Hematopoietic multipotent progenitor cell treated with erythropoietin and hydrocortisone succinate and interleukin-3 and kit ligand, for 8 days (in vitro differentiated cells): Measurements from ENCODE around the gene TGFB1.
"Not testable (repeated sequence)": the region's sequence is repeated elsewhere in the genome, so short reads cannot be mapped to it uniquely, and the experiment has no call there.

Experiments
- DNase-seq: peaks from one replicate; pipeline ENCODE4 v3.0.0-alpha.2; 2015

Gene TGFB1

DNA sequence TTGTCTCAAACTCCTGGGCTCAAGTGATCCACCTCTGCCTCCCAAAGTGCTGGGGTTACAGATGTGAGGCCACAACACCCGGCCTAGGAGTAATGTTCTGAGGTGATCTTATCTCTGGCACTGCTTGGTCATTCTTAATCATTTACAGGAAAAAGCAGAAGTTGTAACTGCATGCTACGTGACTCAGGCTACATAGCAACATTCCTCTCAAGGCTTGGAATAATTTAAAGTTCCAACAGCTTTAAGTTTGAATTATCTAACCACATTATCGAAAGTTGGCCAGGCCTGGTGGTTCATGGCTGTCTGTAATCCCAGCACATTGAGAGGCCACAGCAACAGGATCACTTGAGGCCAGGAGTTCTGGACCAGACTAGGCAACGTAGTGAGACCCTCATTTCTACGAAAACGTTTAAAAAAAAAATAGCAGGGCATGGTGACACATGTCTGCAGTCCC lies 14.2 kb upstream of the TGFB1 start:
- peak; percentile 80 for DNase-seq

DNA sequence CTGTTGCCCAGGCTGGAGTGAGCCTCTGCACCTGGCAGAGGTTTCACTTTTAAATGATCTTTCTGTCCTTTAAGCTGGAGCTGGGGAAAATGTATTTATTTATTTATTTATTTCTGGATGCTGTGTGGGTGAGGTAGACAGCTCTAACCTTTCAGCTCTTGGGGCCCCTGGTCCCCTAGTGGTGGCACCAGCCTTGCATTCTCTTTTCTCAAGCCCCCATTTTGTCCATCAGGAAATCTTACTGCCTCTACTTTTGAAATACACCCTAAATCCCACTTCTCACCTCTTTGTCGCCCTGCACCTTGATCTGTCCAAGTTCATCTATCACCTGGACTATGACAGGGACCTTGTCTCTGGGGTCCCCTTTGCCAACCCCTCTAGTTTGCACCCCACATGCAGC lies 12.4 kb upstream of the TGFB1 start:
- DNase-seq: peak; percentile 71

DNA sequence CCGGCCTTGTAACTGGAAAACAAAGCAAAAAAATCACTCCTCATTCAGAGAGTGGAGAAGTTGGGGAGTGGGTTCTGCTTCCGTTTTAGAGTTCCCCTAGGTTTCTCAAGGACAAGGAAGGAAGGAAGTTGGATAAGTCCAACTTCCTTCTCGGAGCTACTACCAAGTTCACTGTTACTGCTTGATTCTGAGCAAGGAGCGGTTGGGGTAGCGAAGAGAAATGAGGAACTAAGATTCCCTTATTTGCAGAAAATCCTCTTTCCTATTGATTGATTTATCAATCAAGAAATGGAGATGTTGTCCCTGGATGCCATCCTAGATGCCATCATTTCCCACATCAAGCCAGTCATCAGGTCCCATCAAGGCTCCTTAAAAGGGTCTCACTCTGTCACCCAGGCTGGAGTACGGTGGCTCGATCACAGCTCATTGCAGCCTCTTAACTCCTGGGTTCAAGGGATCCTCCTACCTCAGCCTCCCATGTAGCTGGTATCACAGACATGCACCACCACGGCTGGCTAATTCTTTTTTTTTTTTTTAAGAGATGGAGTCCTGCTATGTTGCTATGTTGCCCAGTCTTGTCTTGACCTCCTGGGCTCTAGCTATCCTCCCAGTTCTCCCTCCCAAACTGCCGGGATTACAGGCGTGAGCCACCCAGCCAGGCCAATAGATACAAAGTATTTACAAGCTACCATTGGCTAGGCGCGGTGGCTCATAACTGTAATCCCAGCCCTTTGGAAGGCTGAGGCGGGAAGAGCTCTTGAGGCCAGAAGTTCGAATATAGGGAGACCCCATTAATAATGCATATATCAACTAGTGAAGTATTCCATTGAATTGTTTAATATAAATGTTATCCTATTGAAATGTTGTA lies 11.0 kb upstream of the TGFB1 start:
- no peak for DNase-seq

DNA sequence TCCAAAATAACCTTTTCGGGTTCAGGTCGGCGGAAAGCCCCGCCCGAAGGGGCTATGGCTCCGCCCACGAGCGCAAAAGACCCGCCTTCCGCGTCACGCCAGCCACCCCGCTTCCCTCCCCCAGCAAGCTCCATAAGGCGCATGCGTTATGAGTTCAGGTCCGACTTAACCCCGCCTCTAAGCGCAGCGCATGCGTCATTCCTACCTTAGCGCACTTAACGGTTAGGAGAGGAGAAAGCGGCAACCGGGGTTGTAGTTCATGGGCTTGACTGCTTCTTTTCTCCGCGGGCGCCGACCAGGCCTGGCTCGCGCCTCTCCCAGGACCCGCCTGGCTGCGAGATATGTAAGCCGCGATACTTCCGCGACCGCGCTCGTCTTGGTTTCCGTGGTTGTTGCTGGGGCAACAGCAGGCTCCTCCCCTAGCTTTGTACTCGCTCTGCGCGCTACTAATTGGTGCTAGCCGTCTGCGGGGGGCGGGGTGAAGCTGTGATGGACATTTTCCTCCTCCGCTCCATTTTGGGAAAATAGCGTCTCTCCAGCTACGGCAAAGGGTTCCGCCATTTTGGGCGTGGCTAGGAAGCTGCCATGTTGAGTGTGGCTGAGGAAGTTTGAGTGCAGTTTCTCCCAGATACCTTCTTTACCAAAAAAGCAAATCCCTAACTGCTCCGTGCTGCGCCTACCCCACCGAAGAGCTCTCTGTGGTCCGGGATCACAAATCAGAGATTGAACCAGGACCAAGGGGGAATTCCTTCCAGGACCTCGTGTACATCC lies 10.2 kb upstream of the TGFB1 start, which contains the start of gene B9D2:
Gene B9D2 (minus strand): TSS at position 397 of the 771 bp plus-strand sequence. CDS start 630 bp downstream, outside the sequence.
- DNase-seq: peak; percentile 98

DNA sequence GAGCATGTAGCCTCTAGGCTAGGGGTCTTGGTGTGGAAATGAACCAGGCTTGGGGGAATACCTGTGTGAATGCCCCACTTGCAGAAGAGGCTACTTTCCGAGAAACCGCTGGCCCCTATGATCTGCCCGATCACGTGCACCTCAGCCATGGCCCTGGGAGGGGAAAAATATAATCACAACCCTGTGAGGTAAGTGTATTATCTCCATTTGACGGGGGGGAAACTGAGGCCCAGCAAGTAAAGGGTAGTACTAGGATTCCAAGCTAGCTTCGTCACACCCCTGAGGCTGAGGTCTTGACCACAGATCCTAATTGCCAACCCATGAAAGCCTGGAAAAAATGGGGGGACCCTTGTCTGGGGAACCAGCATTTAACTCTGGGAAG lies 9.6 kb upstream of the TGFB1 start:
- no peak for DNase-seq

DNA sequence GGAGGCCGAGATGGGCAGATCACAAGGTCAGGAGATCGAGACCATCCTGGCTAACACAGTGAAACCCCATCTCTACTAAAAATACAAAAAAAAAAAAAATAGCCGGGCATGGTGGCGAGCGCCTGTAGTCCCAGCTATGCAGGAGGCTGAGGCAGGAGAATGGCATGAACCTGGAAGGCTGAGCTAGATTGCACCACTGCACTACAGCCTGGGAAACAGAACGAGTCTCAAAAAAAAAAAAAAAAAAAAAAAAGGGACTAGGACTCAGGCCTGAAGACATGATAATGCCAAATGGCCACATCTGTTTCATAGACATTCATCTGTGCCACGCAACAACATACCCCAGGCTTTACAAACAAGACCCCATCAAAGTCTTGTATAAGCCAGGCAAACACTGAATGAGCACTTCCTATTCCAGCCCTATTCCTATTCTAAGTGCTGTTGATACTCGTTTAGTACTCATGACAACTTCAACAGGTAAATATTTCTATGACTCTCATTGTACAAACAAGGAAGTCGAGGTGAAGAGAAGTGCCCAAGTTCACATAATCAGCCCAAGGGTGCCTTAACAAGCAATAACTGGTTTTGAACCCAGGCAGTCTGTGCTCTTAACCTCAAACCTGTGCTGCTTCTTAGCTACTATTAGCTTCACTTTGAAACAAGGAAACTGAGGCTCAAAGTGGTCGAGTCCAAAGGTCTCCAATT lies 8.6 kb upstream of the TGFB1 start:
- DNase-seq: no peak

DNA sequence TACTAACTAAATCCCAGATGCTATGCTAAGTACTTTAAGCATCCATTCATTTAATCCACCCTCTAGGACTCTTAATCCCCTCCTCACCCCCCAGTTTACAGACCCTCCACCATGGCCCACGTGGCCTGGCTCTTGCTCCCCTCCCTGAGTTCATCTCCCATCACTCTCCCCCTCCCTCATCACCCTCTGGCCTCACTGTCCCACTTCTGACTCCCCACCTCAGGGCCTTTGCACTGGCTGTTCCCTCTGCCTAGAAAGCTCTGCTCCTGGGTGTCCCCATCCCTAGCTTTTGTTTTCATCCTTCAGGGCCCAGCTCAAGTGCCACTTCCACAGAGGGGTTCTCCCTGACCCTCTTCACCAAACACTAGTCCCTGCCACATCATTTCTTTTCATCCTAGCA lies 6.0 kb upstream of the TGFB1 start:
- DNase-seq: no peak

DNA sequence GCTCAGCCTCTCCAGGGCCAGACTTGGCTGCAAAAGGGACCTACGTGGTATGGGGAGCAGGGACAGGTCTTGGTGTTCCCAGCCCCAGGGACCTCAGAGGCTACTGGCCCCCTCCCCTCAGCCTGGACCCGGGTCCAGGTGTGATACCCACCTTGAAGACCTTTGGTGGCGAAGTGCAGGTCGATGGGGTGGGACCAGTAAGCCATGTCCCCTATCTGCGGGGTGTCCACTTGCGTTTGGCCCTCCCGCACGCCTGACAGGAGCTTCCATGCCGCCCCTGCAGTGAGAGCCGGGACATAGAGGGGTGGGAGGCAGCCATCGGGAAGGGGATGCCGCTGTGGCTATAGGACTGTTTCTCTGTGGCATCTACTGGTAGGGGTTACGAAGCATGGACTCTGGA lies 4.0 kb upstream of the TGFB1 start:
- no peak for DNase-seq

DNA sequence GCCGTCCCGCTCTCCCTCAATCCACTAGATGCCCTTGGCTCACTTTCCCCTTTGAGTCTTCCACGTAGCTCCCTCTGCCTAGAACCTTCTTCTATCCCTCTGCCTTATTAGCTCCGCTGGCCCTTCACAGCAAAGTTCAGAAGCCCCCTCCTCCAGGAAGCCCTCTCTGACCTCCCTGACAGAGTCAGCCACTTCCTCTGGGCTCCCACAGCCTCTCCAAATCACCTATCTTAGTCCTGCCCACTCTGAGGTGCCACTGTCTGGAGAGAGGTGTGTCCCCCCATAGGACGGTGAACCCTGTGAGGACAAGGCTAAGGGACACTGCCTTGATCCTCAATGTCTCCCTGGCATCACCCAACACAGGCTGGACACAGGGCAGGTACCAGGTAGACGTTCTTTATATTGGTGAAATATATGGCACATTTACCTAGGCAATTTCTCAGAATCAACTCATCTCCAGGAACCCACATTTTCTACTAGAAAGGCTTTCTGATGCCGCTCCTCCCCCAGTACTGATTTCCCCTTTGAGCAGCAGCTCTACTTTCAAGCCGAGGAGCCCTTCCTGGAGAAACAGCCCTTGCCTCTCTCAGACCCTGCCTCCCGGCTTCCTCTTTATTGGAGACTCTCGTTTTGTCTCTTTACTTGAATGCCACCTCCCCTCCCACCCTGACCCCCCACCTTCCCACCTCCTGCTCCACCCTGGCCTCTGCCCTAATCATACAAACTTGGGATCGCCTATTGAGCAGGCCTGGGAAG lies 3.4 kb upstream of the TGFB1 start:
- no peak for DNase-seq

DNA sequence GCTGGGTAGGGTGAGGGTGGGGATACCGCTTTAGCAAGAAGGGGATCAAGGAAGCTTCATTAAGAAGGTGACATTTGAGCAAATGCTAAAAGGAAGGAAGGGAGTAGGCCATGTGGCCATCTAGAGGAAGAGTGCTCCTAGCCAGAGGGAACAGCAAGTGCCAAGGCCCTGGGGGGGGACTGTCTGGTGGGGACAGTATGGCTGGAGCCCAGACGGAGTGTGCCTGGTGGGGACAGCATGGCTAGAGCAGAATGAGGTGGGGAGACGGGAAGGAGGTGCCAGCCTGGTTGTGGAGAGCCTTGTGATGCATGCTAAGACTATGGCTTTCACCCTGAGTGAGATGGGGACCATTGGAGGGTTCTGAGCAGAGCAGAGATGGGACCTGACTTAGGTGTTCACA lies 2.1 kb upstream of the TGFB1 start:
- no peak for DNase-seq

DNA sequence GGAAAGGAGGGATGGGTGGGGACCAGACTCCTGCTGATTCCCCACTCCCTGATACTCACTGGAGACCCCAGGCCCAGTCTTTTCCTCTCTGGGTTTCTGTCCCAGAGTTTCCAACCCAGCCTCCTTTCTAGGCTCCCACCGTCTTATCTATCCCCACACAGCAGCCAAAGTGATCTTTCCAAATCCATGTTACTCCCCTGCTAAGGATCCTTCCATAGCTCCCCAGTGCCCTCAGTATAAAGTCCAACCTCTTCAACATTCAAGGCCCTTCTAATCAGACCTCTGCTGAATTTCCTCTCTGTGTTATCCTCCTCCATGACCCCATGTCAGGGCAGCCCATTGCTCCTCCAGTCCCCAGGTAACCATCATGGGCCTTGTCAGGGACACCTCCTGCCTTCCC lies 1.3 kb upstream of the TGFB1 start:
- DNase-seq: no peak

DNA sequence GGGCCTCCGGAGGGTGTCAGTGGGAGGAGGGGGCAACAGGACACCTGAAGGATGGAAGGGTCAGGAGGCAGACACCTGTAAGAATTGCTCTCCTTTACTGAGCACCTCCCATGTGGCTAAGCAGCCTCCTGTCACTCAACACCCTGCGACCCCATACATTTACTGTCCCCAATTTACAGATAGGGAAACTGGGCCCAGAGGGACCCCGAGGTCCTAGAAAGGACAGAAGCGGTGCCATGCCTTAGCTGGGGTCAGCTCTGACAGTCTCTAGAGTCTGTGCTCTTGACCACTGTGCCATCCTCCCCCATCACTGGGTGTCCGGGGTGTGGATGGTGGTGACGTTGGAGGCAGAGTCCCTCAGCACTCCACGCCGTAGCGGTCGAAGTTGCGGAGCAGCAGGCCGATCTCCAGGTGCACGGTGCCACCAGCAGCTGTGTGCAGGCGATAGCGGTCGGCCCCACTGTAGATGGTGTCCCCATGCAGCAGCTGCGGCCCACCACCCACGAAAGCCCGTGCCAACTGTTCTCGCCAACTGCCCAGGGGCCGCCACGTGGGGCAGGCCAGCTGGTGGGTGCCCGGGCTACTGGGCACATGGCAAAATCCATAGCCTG lies 726 bp upstream of the TGFB1 start:
- no peak for DNase-seq

DNA sequence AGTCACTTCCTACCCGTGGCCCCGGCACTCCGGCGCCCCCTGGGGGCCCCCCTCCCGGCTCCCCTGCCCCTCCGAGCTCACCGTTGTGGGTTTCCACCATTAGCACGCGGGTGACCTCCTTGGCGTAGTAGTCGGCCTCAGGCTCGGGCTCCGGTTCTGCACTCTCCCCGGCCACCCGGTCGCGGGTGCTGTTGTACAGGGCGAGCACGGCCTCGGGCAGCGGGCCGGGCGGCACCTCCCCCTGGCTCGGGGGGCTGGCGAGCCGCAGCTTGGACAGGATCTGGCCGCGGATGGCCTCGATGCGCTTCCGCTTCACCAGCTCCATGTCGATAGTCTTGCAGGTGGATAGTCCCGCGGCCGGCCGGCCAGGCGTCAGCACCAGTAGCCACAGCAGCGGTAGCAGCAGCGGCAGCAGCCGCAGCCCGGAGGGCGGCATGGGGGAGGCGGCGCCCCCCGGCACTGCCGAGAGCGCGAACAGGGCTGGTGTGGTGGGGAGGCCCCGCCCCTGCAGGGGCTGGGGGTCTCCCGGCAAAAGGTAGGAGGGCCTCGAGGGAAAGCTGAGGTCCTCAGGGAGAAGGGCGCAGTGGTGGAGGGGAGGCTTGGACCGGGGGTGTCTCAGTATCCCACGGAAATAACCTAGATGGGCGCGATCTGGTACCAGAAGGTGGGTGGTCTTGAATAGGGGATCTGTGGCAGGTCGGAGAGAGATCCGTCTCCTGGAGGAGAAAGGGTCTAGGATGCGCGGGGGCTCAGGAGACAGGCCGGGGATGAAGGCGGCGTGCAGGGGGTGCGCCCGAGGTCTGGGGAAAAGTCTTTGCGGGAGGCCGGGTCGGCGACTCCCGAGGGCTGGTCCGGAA lies 885 bp downstream of the TGFB1 start:
- DNase-seq: peak; percentile 75

DNA sequence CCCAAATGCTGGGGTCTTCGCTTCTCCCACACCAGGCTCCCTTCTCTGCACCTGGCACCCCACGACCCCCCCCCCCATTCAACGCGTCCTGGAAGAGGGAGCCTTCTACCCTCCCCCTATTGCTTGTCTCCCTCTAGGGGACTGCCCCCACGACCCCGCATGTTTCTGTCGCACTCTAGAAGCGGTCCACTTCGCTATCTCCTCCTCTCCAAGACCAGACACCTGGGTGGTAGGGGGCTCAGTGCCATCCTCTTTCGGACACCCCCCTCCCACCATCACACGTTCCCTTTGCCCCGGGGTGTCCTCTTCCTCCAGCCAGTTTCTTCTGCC lies 1.5 kb downstream of the TGFB1 start:
- no peak for DNase-seq

DNA sequence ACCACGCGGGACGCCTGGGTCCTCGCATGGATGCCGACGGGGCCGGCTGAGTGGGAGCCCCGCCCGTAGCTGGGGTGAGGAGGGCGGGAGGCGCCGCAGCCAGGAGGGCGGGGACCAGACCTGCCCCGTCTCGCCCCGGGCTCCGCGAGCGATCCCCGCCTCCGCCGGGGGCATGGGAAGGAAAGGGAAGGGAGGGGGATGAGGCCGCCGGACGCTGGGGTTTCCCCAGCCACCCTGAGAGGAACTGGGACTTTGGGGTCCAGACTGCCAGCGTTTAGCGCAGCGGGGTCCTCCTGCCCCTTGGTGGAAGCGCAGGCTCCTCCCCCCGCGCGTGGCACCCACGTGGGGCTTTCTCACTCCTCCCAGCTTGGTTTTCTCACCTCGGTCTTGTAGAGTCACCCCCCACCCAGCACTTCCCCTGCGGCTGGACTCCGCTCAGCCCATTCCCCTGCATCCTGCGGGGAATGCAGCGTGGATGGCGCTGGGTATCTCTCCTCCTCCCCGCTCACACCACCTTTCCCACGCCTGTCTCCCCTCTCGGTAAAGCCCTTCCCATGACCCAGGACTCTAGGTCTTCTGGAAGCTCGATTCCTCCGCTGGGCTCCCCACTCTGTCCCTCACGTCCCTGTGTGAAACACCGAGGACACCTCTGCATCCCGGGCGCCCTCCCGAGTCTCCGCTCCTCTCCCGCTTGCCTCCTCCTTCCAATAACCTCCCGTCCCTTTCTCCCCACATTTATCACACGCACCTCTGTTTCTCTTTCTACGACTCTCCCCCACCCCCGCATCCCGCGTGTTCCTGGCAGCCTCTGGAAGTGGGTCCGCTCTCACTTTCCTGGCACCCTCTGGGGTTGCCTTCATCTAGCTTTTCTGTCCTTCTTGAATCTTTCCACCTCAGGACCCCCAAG lies 2.1 kb downstream of the TGFB1 start:
- DNase-seq: peak; percentile 73

DNA sequence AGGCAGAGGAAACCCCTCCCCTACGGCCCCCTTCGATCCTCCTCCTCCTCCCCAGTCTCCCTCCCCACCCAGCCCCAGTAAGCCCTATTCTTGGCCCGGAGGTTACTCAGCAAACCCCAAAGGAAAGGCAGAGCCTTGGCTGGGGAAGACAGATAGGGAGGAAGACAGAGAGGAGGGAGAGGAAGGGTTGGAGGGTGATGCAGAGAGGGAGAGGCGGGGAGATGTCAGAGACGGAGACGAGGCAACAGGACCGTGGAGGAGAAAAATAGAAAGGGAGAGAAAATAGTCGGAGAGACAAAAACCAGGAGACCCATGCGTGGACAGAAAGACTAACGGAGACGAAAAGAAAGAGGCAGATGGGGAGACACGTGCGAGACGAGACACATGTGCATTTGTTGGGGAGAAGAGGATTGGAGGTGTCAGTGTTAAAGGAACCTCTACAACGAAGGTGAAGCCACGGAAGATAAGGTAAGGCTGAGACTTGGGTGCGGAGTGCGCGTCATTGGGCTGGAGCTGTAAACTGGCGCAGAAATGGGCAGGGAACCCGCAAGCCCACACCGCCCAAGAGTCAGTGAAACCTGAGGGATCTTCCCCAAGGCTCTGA lies 2.9 kb downstream of the TGFB1 start:
- DNase-seq: peak; percentile 86

DNA sequence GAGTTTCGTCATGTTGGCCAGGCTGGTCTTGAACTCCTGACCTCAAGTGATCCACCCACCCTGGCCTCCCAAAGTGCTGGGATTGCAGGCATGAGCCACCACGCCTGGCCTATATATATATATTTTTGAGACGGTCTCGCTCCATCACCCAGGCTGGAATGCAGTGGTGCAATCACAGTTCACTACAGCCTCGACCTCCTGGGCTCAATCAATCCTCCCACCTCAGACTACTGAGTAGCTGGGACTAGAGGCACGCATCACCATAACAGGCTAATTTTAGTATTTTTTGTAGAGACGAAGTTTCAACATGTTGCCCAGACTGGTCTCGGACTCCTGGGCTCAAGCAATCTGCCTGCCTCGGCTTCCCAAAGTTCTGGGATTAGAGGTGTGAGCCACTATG lies 6.8 kb downstream of the TGFB1 start:
- not testable (repeated sequence) for DNase-seq

DNA sequence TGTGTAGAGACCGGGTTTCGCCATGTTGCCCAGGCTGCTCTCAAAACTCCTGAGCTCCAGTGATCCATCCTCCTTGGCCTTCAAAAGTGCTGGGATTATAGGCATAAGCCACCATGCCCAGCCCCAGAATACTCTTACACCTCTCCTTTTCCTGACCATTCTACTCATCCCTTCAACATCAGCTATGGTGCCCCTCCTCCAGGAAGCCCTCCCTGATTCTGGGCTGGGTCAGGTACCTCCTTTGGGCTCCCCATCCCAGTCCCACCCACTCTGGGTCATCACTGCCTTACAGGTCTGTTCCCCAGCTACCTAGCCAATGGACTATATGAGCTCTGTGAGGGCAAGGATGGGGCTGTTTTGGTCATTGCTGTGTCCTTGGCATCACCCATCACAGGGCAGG lies 9.6 kb downstream of the TGFB1 start:
- no peak for DNase-seq

DNA sequence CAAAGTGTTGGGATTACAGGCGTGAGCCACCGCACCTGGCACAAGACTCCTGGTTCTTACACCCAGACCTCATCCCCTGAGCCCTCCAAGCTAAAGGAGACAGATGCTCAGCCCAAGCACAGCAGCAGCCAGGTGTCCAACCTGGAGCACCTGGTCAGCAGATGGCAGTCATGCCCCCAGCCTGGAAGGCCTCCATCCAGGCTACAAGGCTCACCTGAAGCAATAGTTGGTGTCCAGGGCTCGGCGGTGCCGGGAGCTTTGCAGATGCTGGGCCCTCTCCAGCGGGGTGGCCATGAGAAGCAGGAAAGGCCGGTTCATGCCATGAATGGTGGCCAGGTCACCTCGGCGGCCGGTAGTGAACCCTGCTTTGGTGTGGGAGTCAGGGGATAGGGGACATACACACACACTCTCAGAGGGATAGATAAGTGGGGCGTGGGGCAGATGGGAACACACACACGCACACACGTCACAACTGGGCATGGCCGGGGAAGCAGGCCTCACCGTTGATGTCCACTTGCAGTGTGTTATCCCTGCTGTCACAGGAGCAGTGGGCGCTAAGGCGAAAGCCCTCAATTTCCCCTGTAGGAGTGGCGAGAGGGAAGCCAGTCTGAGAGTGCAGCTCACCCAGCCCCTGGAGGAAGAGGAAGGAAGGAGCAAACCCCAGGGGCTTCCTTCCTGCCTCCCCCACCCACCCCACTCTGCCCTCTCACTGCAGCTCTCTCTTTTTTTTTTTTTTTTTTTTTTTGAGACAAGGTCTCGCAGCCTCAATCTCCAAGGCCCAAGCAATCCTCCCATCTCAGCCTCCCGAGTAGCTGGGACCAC lies 11.8 kb downstream of the TGFB1 start:
- DNase-seq: no peak
